HG03354 (cell line): Measurements from ENCODE around the gene INS.

Experiments used
- ATAC-seq: cut with Tn5 transposase; IDR thresholded peaks from one replicate; pipeline ENCODE4 v1.9.1; 2021; ENCODE audit warnings: mild to moderate bottlenecking; ENCODE audit not compliant: unreplicated experiment, poor library complexity, severe bottlenecking

The INS gene

GRCh38 chr11:2168286-2169004, 7.4 kb upstream of the INS start:
- ATAC-seq, result no peak

- no peak for ATAC-seq
Measured at GRCh38 chr11:2167141-2168045, 6.4 kb upstream of the INS start.

- no peak for ATAC-seq
Measured at GRCh38 chr11:2166091-2166851, 5.3 kb upstream of the INS start.

- no peak for ATAC-seq
Measured at GRCh38 chr11:2165571-2165970, 4.6 kb upstream of the INS start.

- ATAC-seq, result no peak
Measured at GRCh38 chr11:2164861-2165555, 4.0 kb upstream of the INS start.

GRCh38 chr11:2164081-2164480, 3.1 kb upstream of the INS start:
- no peak for ATAC-seq

GRCh38 chr11:2163428-2163978, 2.5 kb upstream of the INS start:
- no peak for ATAC-seq

- no peak for ATAC-seq
Measured at GRCh38 chr11:2159536-2160413, 1.2 kb downstream of the INS start.

- ATAC-seq, result no peak
Measured at GRCh38 chr11:2158966-2159365, 2.0 kb downstream of the INS start.

- no peak for ATAC-seq
Measured at GRCh38 chr11:2158296-2158737, 2.7 kb downstream of the INS start.

GRCh38 chr11:2157294-2158040, 3.5 kb downstream of the INS start:
- no peak for ATAC-seq

GRCh38 chr11:2156416-2157182, 4.4 kb downstream of the INS start:
- no peak for ATAC-seq

- ATAC-seq, result no peak
Measured at GRCh38 chr11:2155511-2155910, 5.5 kb downstream of the INS start.

GRCh38 chr11:2154889-2155288, 6.1 kb downstream of the INS start:
- no peak for ATAC-seq

GRCh38 chr11:2154195-2154585, 6.8 kb downstream of the INS start:
- ATAC-seq, result no peak

- no peak for ATAC-seq
Measured at GRCh38 chr11:2153581-2154194, 7.3 kb downstream of the INS start.
